Tibial nerve (tissue), 4 donors: ENCODE data around the gene CFAP44. TPM values are rescaled to one million over a fixed set of nuclear protein-coding genes. Genes with fewer than 3 reads are reported as not detected.

Experiments
- DNase-seq, 2 donors: peaks; one replicate each; pipeline ENCODE4 v3.0.0-alpha.2; 2019; ENCODE audit warnings: low spot score in 2 of 2
- H3K27ac ChIP-seq, 4 donors: fragments of 200-600 bp; sonication (generic) in 3 of 4; one replicate each; pipeline ENCODE4 v1.5.1; 2017 to 2019; ENCODE audit warnings: mild to moderate bottlenecking in 1 of 4
- H3K27me3 ChIP-seq, 2 donors: fragments of 200-600 bp; sonication (generic) in 1 of 2; one replicate each; pipeline versions ENCODE4 v1.5.1 to v1.6.0; 2017 to 2019
- H3K36me3 ChIP-seq, 3 donors: fragments of 200-600 bp; sonication (generic); one replicate each; pipeline ENCODE4 v1.5.1; 2018 to 2019
- H3K4me1 ChIP-seq, 4 donors: fragments of 200-600 bp; sonication (generic) in 3 of 4; one replicate each; pipeline ENCODE4 v1.5.1; 2017 to 2019
- H3K4me3 ChIP-seq, 4 donors: fragments of 200-600 bp; sonication (generic) in 3 of 4; one replicate each; pipeline ENCODE4 v1.5.1; 2017 to 2019; ENCODE audit warnings: mild to moderate bottlenecking in 1 of 4, moderate library complexity in 1 of 4
- H3K9me3 ChIP-seq, 4 donors: fragments of 200-600 bp; sonication (generic) in 3 of 4; one replicate each; pipeline ENCODE4 v1.5.1; 2017 to 2019
- EP300 ChIP-seq, 2 donors: sonication (generic); formaldehyde crosslinking; IDR thresholded peaks; one replicate each; pipeline ENCODE4 v1.6.1; 2017; ENCODE audit warnings: antibody characterized with exemption in 2 of 2, mild to moderate bottlenecking in 1 of 2
- POLR2A ChIP-seq, 2 donors: fragments of 450-650 bp; IDR thresholded peaks; one replicate each; pipeline ENCODE4 v1.6.1; 2017; ENCODE audit warnings: antibody characterized with exemption in 2 of 2, mild to moderate bottlenecking in 2 of 2, moderate library complexity in 2 of 2
- WGBS, 2 donors: methylation state at CpG; one replicate each; pipeline ENCODE4 v1.1.5; 2018; 5-methylcytosine and 5-hydroxymethylcytosine counted together
- small RNA-seq: library from RNA; depleted of rRNA; stranded (forward); fragments of <200 nt; gene quantifications from one replicate; pipeline ENCODE3, GENCODE V24; 2016
- total RNA-seq, 4 donors: library from RNA; depleted of rRNA; stranded (reverse); fragments of >200 nt; gene quantifications; one replicate each; pipeline ENCODE4 v1.1.0, GENCODE V29; 2016
- TF ChIP-seq, protein P1 (sequence below), 5 experiments: fragments of 200-600 bp in 3 of 5; fragments of 450-650 bp in 2 of 5; sonication (generic) in 3 of 5; IDR thresholded peaks; one replicate each; pipeline ENCODE4 v1.5.1; 2016 to 2019; ENCODE audit warnings: antibody characterized with exemption in 5 of 5, mild to moderate bottlenecking in 3 of 5, moderate library complexity in 2 of 5

CFAP44 gene
- total RNA-seq, 4 donors from 2014 or later = 6.3 to 28.8 (median 12.7) TPM

DNA sequence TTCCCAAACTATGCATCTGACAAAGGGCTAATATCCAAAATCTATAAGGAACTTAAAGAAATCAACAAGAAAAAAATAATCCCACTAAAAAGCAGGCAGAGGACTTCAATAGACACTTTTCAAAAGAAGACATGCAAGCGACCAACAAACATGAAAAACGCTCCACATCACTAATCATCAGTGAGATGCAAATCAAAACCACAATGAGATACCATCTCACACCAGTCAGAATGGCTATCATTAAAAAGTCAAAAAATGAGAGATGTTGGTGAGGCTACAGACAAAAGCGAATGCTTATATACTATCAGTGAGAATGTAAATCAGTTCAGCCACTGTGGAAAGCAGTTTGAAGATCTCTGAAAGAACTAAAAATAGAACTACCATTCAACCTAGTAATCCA lies 20.2 kb downstream of the CFAP44 start:
- H3K9me3 ChIP-seq = no peaks in the 10 kb centered on the region
- no peak overlapping the region for H3K4me3 ChIP-seq
- H3K4me1 ChIP-seq = no peaks in the 10 kb centered on the region
- 90 to 93% methylated on average over 3 of the region's 3 CpGs for WGBS, 2 donors
- TF ChIP-seq POLR2A (IDR thresholded peaks at IDR 0.05) (no peak), EP300 (IDR thresholded peaks at IDR 0.05) (no peak)
- TF ChIP-seq, protein P1, sequence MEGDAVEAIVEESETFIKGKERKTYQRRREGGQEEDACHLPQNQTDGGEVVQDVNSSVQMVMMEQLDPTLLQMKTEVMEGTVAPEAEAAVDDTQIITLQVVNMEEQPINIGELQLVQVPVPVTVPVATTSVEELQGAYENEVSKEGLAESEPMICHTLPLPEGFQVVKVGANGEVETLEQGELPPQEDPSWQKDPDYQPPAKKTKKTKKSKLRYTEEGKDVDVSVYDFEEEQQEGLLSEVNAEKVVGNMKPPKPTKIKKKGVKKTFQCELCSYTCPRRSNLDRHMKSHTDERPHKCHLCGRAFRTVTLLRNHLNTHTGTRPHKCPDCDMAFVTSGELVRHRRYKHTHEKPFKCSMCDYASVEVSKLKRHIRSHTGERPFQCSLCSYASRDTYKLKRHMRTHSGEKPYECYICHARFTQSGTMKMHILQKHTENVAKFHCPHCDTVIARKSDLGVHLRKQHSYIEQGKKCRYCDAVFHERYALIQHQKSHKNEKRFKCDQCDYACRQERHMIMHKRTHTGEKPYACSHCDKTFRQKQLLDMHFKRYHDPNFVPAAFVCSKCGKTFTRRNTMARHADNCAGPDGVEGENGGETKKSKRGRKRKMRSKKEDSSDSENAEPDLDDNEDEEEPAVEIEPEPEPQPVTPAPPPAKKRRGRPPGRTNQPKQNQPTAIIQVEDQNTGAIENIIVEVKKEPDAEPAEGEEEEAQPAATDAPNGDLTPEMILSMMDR (IDR thresholded peaks at IDR 0.05) = no peak
- no peaks in the 10 kb centered on the region for H3K27me3 ChIP-seq
- no peak for DNase-seq
- peaks cover 0 to 80% (median under 1%) of the 10 kb centered on the region in 3 donors for H3K36me3 ChIP-seq
- no peak overlapping the region for H3K27ac ChIP-seq

DNA sequence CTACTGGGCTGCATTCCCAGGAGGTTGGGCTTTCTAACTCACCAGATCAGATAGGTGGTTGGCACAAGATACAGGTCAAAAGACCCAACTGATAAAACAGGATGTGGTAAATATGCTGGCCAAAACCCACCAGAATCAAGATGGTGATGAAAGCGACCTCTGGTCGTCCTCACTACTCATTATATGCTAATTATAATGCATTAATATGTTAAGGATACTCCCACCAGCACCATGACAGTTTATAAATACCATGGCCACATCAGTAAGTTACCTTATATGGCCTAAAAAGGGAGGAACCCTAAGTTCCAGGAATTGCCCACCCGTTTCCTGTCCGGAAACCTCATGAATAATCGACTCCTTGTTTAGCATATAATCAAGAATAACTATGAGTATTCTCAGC lies 31.6 kb downstream of the CFAP44 start:
- peaks cover 0 to 24% (median 1%) of the 10 kb centered on the region in 4 donors for H3K9me3 ChIP-seq
- no peaks in the 10 kb centered on the region for H3K27me3 ChIP-seq
- TF ChIP-seq POLR2A (IDR thresholded peaks at IDR 0.05) (no peak), EP300 (IDR thresholded peaks at IDR 0.05) (no peak)
- TF ChIP-seq, protein P1 (IDR thresholded peaks at IDR 0.05) = no peak
- no peak overlapping the region for H3K4me3 ChIP-seq
- H3K27ac ChIP-seq = no peak overlapping the region
- WGBS, 2 donors = 77 to 87% methylated on average over 5 of the region's 5 CpGs
- no peak for DNase-seq
- no peaks in the 10 kb centered on the region for H3K4me1 ChIP-seq
- H3K36me3 ChIP-seq = peaks cover 0 to 14% (median 0%) of the 10 kb centered on the region in 3 donors

DNA sequence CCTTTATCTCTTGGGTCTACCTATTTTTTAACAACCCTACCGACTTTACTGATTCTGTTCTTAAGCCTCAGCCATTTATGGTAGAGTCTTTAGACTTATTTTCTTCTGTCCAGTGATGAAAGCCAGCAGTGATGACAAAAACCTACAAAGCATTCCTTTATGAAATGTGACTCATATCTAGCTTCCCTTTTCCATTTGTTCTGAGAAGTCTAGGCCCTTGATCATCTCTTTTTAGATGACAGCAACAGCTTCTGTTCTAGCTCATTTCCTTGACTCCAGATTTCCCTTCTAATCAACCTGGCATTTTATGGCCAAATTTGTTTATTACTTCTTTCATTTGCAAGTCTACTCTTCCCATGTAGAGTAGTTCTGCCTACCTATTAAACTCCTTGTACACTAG lies 36.1 kb downstream of the CFAP44 start:
- Histone ChIP-seq H3K4me3 (no peak overlapping the region), H3K36me3 (peaks cover 0 to 32% (median 0%) of the 10 kb centered on the region in 3 donors), H3K9me3 (peaks cover 0 to 4% (median 0%) of the 10 kb centered on the region in 4 donors), H3K27ac (no peak overlapping the region), H3K27me3 (no peaks in the 10 kb centered on the region), H3K4me1 (no peaks in the 10 kb centered on the region)
- TF ChIP-seq POLR2A (IDR thresholded peaks at IDR 0.05) (no peak), EP300 (IDR thresholded peaks at IDR 0.05) (no peak)
- TF ChIP-seq, protein P1 (IDR thresholded peaks at IDR 0.05) = no peak
- 62 to 70% methylated on average over 1 of the region's 1 CpG for WGBS, 2 donors
- no peak for DNase-seq

DNA sequence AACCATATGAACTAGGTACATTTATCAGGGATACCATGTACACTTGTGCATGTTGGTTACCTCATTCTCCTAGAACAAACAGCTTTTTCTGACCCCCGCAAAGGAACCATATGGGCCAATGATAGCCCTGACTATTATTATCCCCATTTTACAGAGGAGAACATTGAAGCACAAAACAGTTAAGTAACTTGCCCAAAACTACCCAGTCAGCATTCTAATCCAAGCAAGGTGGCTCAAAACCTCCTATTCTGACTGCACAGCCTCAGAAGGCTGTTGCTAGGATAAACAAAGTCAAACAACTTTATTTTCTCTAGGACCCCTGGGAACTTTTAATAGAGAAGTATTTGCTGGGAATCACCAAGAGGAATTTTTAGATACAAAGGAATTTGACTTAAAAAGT lies 36.7 kb downstream of the CFAP44 start:
- Histone ChIP-seq H3K36me3 (peaks cover 0 to 34% (median 0%) of the 10 kb centered on the region in 3 donors), H3K4me1 (no peaks in the 10 kb centered on the region), H3K27ac (no peak overlapping the region), H3K27me3 (no peaks in the 10 kb centered on the region), H3K4me3 (no peak overlapping the region), H3K9me3 (no peaks in the 10 kb centered on the region)
- 94 to 96% methylated on average over 1 of the region's 1 CpG for WGBS, 2 donors
- TF ChIP-seq POLR2A (IDR thresholded peaks at IDR 0.05) (no peak), EP300 (IDR thresholded peaks at IDR 0.05) (no peak)
- TF ChIP-seq, protein P1 (IDR thresholded peaks at IDR 0.05) = no peak
- no peak for DNase-seq

Small RNA genes lying within 50 kb of the gene (small RNA-seq; reads per million reads assigned to genes)
- gene MIR8076 = not detected

Other genes with a start within 250 kb of the CFAP44 start
- 10 to 100 TPM; 27.6 to 63.2 (median 48.1) TPM for gene BOC, start 229.9 kb downstream of the CFAP44 start, total RNA-seq
- gene SPICE1, start 73.7 kb upstream of the CFAP44 start, total RNA-seq = 10 to 100 TPM; 10.5 to 30.8 (median 16.7) TPM
- gene SIDT1, start 91.1 kb upstream of the CFAP44 start, total RNA-seq = 1 to 10 TPM; 2.7 to 6.8 (median 4.8) TPM